ELR (cell line): ENCODE data around the gene HAND2.

Source experiments
- DNase-seq: peaks from one replicate; pipeline ENCODE4 v3.0.0-alpha.2; 2015; ENCODE audit warnings: low read depth

The HAND2 gene

DNA sequence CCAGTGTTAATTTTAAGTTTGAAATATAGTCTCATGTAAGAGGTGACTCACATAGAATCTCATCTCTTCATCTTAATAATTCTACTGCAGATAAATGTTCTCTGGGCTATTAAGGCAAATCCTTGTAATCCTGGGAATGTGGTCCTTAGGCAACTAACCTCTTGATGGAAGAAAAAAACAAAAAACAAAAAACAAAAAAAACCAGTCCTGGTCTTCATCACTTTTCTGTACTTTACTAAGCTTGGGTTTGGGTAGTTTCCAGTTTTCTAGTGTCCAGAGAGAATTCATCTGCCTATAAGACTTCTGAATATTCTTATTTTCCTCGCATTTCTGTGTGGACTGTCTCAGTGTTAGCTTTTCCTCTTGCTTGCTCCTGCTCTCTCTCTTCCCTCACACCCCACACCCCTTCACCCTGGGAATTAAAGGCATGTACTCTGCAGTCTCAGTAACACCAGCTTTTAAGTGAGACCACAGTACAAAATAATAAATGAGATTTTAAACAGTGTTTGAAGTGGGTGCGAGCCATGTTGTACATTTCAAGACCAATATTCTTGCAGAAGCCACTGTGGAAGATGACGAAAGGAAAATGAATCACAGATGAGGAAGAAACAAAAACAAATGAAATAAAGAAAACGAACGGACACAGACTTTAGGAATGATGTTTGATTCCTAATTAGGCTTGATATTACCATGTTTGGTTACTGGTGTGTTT, 51.7 kb downstream of the HAND2 start:
- no peak for DNase-seq

DNA sequence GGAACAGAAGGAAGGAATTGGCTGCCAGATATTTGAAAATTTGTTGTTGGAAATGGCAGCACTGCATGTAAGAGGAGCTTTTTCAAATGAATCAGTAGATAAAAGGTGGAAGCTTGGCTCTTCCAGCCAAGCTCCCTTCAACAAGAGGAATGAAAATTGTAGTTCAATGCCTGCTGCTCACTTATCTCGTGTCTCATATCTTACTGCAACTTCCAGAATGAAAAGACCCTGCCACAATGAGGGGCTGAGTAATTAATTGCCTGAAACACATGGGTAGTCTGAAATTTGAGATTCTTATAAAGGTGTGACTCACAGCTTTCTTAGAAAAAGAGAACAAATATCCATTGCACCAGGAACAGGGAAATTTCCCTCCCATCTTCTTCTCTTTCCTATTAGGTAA, 53.0 kb downstream of the HAND2 start:
- DNase-seq: no peak
